GF-D8 (cell line): Measurements from ENCODE around the gene ITLN2.
"Not testable (repeated sequence)": the region's sequence is repeated elsewhere in the genome, so short reads cannot be mapped to it uniquely, and the experiment has no call there.

ENCODE experiments used
- DNase-seq: peaks from one replicate; lab custom pipeline; 2025; lab: John Stamatoyannopoulos, UW

Gene ITLN2

DNA sequence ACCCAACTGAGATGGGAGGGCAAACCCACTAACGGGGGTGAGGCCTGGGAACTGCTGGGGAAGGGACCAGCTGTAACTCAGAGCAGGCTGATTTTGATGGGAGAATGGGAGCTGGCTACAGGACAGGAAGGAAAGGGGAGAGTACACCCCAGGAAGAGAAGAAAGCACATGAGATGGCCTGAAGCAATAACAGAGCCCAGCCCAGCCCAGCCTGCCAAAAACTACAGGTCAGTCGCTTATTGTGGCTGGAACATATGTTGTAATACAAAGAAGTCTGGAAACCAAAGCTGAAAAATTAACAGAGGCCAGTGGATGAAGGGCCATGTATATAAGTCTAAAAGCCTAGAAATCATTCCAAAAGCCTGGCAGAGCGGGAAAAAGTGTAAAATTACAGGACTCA lies 1.6 kb downstream of the ITLN2 start:
- DNase-seq: no peak

- DNase-seq: no peak
These were observed 2.5 kb downstream of the ITLN2 start for GRCh38 chr1:160952129-160952510.

DNA sequence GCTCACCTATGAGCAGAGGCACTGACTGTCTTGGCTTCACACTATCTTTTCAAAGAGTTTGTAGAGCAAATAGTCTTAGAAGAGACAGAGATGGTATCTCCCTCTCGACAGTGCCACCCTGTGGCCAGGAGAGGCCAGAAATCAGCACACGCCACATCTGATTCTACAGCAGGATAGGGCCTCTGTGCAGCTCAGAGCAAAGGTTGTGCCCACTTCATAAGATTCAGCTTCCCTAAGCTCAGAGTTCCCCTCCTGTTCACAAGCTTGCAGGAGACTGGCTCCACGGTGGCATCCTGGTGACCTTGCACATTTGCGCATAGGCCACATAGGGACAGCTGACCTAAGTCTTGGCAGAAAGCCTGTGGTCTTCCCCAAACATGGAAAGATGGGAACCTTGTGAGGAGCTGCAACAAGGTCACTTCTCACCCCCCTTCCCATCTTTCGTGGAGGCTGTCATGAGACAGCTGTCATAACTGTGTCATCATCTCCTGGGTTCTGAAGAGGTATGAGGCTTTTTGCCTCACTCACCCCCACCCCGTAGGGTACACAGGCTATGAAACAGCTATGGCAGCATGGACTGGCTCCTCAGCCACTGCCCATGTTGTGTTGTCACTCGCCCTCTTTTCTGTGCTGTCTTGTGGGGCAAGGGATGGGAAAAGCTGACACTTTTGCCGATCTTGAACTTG lies 3.0 kb downstream of the ITLN2 start:
- peak; percentile 6 for DNase-seq

- no peak for DNase-seq
These were observed 4.0 kb downstream of the ITLN2 start for GRCh38 chr1:160950657-160951056.

- no peak for DNase-seq
These were observed 4.7 kb downstream of the ITLN2 start for GRCh38 chr1:160949881-160950280.

- not testable (repeated sequence) for DNase-seq
These were observed 5.3 kb downstream of the ITLN2 start for GRCh38 chr1:160949216-160949880.

DNA sequence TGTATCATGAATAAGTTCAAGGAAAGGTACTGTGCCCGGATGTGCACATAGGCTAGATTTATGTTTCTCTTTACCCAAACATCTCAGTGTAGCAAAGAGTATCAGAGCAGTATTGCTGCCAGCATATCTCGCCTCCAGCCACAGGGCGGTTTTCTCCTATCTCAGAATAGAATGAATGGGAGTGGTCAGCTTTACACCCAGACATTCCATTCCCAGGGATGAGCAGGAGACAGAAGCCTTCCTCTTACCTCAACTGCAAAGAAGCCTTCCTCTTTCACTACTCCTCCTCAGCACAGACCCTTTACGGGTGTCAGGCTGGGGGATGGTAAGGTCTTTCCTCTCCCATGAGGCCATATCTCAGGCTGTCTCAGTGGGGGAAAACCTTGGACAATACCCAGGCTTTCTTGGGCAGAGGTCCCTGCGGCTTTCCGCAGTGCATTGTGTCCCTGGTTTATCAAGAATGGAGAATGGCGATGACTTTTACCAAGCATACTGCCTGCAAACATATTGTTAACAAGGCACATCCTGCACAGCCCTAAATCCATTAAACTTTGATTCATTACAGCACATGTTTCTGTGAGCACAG lies 7.3 kb downstream of the ITLN2 start:
- DNase-seq: not testable (repeated sequence)

- DNase-seq: not testable (repeated sequence)
These were observed 8.7 kb downstream of the ITLN2 start for GRCh38 chr1:160945881-160946280.

DNA sequence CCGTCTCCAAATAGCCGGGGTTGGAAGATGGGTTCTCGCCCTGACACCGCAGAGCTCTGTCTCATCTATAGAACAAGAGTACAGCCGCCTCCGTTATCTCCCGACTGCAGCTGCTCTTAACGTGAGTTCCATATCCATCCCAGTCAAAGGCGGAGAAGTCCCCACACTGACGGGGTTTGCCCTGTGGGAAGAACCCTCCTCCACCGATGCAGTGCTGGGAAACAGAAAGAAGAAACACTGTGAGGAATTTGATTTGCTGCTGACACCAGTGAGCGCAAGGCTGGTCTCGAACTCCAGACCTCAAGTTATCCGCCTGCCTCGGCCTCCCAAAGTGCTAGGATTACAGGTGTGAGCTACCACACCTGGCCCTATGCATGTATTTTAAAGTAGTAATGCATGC lies 9.5 kb downstream of the ITLN2 start:
- DNase-seq: no peak

GRCh38 chr1:160942926-160943325 lies 11.7 kb downstream of the ITLN2 start:
- no peak for DNase-seq

- DNase-seq: not testable (repeated sequence)
These were observed 17.9 kb downstream of the ITLN2 start for GRCh38 chr1:160936666-160937065.

- DNase-seq: peak; percentile 21
These were observed 18.9 kb downstream of the ITLN2 start for GRCh38 chr1:160935527-160936258.

DNA sequence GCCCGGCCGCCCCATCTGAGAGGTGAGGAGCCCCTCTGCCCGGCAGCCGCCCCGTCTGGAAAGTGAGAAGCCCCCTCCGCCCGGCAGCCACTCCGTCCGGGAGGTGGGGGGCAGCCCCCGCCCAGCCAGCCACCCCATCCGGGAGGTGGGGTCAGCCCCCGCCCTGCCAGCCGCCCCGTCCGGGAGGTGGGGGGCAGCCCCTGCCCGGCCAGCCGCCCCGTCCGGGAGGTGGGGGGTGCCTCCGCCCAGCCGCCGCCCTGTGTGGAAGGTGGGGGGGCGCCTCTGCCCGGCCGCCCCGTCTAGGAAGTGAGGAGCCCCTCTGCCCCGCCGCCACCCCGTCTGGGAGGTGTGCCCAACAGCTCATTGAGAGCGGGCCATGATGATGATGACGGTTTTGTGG lies 21.3 kb downstream of the ITLN2 start:
- DNase-seq: not testable (repeated sequence)

GRCh38 chr1:160925652-160926244 lies 28.9 kb downstream of the ITLN2 start:
- DNase-seq: no peak

DNA sequence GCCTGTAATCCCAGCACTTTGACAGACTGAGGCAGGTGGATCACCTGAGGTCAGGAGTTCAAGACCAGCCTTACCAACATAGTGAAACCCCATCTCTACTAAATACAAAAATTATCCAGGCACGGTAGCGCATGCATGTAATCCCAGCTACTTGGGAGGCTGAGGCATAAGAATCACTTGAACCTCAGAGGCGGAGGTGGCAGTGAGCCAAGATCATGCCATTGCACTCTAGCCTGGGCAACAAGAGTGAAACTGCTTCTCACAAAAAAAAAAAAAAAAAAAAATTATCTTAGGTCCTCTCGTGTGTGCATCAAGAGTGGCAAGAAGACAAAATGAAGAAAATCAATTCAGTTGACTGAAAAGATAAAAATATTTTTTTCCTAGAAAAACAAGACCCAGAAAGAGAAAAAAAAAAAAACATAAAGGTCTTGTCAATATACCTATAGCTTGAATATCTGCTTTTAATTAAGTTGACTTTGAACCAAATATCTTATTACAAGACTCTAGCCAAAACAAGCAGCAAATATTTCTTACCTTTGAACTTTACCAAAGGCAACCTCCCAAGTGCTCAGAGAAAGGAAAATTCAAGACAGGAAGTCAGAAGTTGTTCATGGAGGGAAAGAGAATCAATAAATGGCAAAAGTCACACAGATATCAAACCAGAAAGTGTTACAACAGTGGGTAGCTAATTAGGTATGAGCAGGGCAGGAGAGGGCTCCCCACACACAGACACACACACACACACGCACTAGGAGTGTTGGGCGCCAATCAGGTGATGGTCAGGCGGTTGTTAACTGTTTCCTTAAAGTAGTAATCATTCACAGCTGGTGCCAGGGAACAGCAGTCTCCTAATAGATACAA lies 29.6 kb downstream of the ITLN2 start:
- no peak for DNase-seq

- DNase-seq: no peak
These were observed 37.9 kb downstream of the ITLN2 start for GRCh38 chr1:160916666-160917065.

DNA sequence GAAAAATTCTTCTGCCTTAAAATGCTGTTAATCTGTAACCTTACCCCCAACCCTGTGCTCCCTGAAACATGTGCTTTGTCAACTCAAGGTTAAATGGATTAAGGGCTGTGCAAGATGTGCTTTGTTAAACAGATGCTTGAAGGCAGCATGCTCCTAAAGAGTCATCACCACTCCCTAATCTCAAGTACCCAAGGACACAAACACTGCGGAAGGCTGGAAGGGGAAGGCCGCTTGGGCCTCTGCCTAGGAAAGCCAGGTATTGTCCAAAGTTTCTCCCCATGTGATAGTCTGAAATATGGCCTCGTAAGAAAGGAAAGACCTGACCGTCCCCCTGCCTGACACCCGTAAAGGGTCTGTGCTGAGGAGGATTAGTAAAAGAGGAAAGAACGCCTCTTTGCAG lies 41.4 kb downstream of the ITLN2 start:
- not testable (repeated sequence) for DNase-seq

DNA sequence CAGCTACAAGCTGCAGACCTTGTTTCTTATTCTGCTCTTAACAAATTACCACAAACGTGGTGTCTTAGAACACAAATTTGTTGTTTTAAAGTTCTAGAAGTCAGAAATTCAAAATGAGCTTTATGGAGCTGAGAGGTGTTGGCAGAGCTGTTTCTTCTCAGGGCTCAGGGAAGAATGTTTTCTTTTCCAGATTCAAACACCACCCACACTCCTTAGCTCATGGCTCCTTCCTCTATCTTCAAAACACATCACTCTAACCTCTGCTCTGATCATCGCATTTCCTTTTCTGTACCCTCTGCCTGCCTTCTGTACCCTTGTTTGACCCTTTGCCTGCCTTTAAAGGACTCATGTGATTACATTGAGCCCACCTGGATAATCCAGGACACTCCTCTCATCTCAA lies 42.7 kb downstream of the ITLN2 start:
- no peak for DNase-seq

GRCh38 chr1:160911441-160911840 lies 43.2 kb downstream of the ITLN2 start:
- DNase-seq: no peak

DNA sequence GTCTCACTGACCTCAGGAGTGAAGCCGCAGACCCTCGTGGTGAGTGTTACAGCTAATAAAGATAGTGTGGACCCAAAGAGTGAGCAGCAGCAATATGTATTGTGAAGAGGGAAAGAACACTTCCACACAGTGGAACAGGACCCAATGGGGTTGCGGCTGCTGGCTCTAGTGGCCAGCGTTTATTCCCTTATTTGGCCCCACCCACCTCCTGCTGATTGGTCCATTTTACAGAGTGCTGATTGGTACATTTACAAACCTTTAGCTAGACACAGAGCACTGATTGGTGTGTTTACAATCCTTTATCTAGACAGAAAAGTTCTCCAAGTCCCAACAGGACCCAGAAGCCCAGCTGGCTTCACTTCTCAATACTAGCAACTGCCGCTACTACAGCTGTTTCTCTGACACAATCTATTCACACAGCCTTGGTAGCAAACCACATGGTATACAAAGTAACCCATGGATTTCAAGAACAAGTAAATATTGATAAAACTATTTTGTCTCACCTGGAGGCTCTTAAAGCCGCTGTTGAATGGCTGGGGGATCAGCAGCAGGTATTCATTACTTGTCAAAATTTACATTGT lies 44.3 kb downstream of the ITLN2 start:
- DNase-seq: no peak

GRCh38 chr1:160907976-160908375 lies 46.6 kb downstream of the ITLN2 start:
- no peak for DNase-seq
